Measurements from ENCODE around the gene FOXQ1. TPM values are rescaled to one million over a fixed set of nuclear protein-coding genes. Genes with fewer than 3 reads are reported as not detected.

Gene FOXQ1
- total RNA-seq, 1 donor from 2014 or later = 6.4 TPM

DNA sequence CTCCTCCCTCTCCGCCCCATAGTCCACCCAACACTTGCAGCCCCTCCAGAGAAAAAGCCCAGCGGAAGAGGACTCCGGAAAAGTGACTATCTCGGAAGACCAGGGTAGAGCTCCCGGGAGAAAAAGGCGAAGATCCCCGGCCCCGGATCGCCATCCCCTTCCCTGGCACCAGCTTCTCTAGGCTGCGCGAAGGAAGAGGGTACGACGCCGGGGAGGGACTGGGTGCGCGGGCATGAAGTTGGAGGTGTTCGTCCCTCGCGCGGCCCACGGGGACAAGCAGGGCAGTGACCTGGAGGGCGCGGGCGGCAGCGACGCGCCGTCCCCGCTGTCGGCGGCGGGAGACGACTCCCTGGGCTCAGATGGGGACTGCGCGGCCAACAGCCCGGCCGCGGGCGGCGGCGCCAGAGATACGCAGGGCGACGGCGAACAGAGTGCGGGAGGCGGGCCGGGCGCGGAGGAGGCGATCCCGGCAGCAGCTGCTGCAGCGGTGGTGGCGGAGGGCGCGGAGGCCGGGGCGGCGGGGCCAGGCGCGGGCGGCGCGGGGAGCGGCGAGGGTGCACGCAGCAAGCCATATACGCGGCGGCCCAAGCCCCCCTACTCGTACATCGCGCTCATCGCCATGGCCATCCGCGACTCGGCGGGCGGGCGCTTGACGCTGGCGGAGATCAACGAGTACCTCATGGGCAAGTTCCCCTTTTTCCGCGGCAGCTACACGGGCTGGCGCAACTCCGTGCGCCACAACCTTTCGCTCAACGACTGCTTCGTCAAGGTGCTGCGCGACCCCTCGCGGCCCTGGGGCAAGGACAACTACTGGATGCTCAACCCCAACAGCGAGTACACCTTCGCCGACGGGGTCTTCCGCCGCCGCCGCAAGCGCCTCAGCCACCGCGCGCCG, 822 bp downstream of the FOXQ1 start:
- Histone ChIP-seq H3K4me3 (peak overlapping the region; percentile 40 to 43), H3K36me3 (no peaks in the 10 kb centered on the region), H3K27ac (peak overlapping the region; percentile 65), H3K27me3 (no peaks in the 10 kb centered on the region), H3K9me3 (no peaks in the 10 kb centered on the region), H3K4me1 (peaks cover 41% of the 10 kb centered on the region)
- intact Hi-C loops (cut with DNase I) = no loop called here
- DNase-seq (ENCODE audit: extremely low spot score in 2 of 2) = no peak
- TF ChIP-seq, protein P1, sequence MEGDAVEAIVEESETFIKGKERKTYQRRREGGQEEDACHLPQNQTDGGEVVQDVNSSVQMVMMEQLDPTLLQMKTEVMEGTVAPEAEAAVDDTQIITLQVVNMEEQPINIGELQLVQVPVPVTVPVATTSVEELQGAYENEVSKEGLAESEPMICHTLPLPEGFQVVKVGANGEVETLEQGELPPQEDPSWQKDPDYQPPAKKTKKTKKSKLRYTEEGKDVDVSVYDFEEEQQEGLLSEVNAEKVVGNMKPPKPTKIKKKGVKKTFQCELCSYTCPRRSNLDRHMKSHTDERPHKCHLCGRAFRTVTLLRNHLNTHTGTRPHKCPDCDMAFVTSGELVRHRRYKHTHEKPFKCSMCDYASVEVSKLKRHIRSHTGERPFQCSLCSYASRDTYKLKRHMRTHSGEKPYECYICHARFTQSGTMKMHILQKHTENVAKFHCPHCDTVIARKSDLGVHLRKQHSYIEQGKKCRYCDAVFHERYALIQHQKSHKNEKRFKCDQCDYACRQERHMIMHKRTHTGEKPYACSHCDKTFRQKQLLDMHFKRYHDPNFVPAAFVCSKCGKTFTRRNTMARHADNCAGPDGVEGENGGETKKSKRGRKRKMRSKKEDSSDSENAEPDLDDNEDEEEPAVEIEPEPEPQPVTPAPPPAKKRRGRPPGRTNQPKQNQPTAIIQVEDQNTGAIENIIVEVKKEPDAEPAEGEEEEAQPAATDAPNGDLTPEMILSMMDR (IDR thresholded peaks at IDR 0.05) = no peak
- TF ChIP-seq POLR2A (IDR thresholded peaks at IDR 0.05) (no peak), POLR2AphosphoS5 (IDR thresholded peaks at IDR 0.05; ENCODE audit: insufficient read depth in 1 of 2, low read depth in 1 of 2) (no peak)

DNA sequence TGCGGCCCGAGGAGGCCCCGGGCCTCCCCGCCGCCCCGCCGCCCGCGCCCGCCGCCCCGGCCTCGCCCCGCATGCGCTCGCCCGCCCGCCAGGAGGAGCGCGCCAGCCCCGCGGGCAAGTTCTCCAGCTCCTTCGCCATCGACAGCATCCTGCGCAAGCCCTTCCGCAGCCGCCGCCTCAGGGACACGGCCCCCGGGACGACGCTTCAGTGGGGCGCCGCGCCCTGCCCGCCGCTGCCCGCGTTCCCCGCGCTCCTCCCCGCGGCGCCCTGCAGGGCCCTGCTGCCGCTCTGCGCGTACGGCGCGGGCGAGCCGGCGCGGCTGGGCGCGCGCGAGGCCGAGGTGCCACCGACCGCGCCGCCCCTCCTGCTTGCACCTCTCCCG, 1.5 kb downstream of the FOXQ1 start:
- Histone ChIP-seq H3K27ac (peak overlapping the region; percentile 65), H3K4me1 (peaks cover 41% of the 10 kb centered on the region)
- intact Hi-C loops (cut with DNase I) = no loop called here

DNA sequence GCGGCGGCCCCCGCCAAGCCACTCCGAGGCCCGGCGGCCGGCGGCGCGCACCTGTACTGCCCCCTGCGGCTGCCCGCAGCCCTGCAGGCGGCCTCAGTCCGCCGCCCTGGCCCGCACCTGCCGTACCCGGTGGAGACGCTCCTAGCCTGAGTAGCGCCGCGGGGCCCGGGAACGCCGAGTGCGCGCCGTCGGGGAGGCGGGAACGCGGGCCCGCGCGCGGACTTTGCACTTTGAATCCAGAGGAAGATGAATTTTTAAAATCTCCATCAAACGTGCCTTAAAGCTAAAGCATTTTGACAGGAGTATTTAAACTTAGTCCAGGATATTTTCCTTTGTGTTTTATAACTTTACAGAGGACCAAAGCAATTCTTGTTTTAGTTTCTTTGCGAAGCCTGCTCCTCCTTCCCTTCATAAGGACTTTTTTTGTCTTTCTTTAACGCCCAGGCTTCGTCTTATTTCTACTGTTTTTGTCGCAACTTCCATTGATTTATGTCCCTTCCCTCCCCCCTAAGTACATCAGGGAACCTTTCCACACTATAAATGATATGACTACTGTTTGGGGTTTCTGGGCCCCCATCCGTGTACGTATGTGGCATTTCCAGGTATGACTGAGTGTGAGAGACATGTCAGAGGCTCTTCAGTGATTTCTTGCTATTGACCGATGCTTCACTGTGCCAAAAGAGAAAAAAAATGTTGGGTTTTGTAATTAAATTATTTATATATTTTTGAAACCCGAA, 2.0 kb downstream of the FOXQ1 start:
- H3K4me1 ChIP-seq = peaks cover 41% of the 10 kb centered on the region
- H3K27ac ChIP-seq = peak overlapping the region; percentile 36
- H3K36me3 ChIP-seq = no peaks in the 10 kb centered on the region
- TF ChIP-seq POLR2AphosphoS5 (IDR thresholded peaks at IDR 0.05; ENCODE audit: insufficient read depth in 1 of 2, low read depth in 1 of 2) = no peak
- TF ChIP-seq, protein P1 (IDR thresholded peaks at IDR 0.05) = no peak
- TF ChIP-seq POLR2A (IDR thresholded peaks at IDR 0.05) = no peak
- H3K27me3 ChIP-seq = no peaks in the 10 kb centered on the region
- intact Hi-C loops (cut with DNase I) = no loop called here
- no peaks in the 10 kb centered on the region for H3K9me3 ChIP-seq
- peak overlapping the region; percentile 40 to 43 for H3K4me3 ChIP-seq
- DNase-seq (ENCODE audit: extremely low spot score in 2 of 2) = no peak

More for the DNA sequence above, 1.5 kb downstream of the FOXQ1 start:
- H3K4me3 ChIP-seq = peak overlapping the region; percentile 40 to 43
- H3K27me3 ChIP-seq = no peaks in the 10 kb centered on the region
- H3K36me3 ChIP-seq = no peaks in the 10 kb centered on the region
- H3K9me3 ChIP-seq = no peaks in the 10 kb centered on the region
- no peak for DNase-seq (ENCODE audit: extremely low spot score in 2 of 2)
- TF ChIP-seq, protein P1 (IDR thresholded peaks at IDR 0.05) = no peak
- TF ChIP-seq POLR2AphosphoS5 (IDR thresholded peaks at IDR 0.05; ENCODE audit: insufficient read depth in 1 of 2, low read depth in 1 of 2) (no peak), POLR2A (IDR thresholded peaks at IDR 0.05) (no peak)

GRCh38 chr6:1314617-1315016, 2.7 kb downstream of the FOXQ1 start:
- no peak for DNase-seq (ENCODE audit: extremely low spot score in 2 of 2)
- intact Hi-C loops (cut with DNase I) = no loop called here
- no peaks in the 10 kb centered on the region for H3K9me3 ChIP-seq
- no peaks in the 10 kb centered on the region for H3K36me3 ChIP-seq
- no peak for TF ChIP-seq POLR2A (IDR thresholded peaks at IDR 0.05)
- TF ChIP-seq, protein P1 (IDR thresholded peaks at IDR 0.05) = no peak
- no peak for TF ChIP-seq POLR2AphosphoS5 (IDR thresholded peaks at IDR 0.05; ENCODE audit: insufficient read depth in 1 of 2, low read depth in 1 of 2)
- H3K4me1 ChIP-seq = peaks cover 41% of the 10 kb centered on the region
- H3K27me3 ChIP-seq = no peaks in the 10 kb centered on the region
- peak overlapping the region in 1 of 2 donors; percentile 40 for H3K4me3 ChIP-seq
- peak overlapping the region; percentile 36 for H3K27ac ChIP-seq
